Lung microvascular endothelial cell (primary cell): ENCODE results near the gene MTERF4. TPM values are rescaled to one million over a fixed set of nuclear protein-coding genes. Genes with fewer than 3 reads are reported as not detected.
A peak's percentile ranks its signal among the peaks of the same experiment; 100 is the strongest.

Experiments used
- DNase-seq, 2 donors: peaks; one replicate each; pipeline versions ENCODE4 v3.0.0 to v3.0.0-alpha.2; 2010; ENCODE audit warnings: low read depth in 2 of 2
- total RNA-seq: library from RNA; depleted of rRNA; stranded (reverse); fragments of >200 nt; gene quantifications from 2 replicates; pipeline ENCODE4 v1.2.1, GENCODE V29; 2014

Gene MTERF4
- total RNA-seq, 1 donor from 2014 or later: 34.1 TPM

- no peak for DNase-seq
These were observed 31.7 kb downstream of the MTERF4 start for GRCh38 chr2:241070361-241070760.

GRCh38 chr2:241069821-241070281 lies 32.2 kb downstream of the MTERF4 start:
- no peak for DNase-seq

- no peak for DNase-seq
These were observed 32.9 kb downstream of the MTERF4 start for GRCh38 chr2:241068942-241069810.

DNA sequence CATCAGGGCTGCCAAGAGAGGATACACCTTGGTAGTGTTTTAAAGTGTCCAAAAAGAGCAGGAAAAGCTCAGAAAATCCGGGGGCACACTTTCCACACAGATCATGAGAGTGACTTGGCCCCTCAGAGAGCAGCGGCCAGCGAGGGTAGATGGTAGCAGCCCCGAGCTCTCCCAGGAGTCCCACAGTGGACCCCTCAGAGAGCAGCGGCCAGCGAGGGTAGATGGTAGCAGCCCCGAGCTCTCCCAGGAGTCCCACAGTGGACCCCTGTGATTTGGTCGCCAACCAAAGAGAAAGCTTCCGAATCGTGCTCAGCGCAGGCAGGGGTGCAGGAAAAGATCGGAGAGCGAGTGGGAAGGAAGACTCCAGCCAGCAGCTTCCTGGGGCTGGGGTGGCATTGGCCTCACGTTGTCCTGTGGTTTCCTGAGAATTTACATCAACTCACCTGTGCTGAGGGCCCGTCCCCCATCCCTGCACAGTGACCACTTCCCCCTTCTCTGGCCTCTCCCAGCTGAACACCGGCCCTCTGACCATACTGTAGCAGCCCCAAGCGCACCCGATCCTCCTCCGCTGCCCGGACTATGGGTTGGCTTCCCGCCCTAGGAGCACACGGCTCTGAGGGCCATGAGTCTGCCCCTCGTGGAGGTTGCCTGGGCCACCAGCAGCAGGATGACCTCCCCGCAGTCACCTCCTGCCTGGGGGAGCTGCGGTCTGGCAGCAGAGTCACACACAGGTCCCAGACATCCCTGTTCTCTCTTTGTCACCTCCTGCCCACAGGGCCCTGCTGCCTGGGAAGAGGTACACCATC lies 33.7 kb downstream of the MTERF4 start:
- no peak for DNase-seq

DNA sequence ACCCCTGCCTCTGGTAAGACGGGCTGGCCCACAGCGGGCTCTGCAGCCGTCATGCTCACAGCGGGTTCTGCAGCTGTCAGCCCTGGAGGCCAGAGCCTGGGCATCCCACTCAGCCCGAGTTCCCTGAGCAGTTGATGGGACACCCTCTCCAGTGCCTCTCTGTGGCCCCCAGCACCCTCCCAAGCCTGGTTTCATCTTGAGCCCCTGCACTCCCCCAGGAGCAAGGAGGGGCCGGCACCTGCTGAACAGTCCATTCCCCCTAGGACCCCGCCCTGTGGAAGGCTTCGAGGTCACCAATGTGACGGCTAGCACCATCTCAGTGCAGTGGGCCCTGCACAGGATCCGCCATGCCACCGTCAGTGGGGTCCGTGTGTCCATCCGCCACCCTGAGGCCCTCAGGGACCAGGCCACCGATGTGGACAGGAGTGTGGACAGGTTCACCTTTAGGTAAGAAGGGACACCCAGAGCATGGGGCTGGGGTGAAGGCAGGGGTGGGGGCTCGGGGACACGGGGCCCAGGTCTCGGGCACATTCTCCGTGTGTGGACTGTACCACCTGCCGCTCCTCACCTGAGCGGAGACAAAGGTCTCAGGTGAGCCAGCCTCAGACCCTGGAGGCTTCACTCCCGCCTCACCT lies 34.5 kb downstream of the MTERF4 start:
- no peak for DNase-seq

DNA sequence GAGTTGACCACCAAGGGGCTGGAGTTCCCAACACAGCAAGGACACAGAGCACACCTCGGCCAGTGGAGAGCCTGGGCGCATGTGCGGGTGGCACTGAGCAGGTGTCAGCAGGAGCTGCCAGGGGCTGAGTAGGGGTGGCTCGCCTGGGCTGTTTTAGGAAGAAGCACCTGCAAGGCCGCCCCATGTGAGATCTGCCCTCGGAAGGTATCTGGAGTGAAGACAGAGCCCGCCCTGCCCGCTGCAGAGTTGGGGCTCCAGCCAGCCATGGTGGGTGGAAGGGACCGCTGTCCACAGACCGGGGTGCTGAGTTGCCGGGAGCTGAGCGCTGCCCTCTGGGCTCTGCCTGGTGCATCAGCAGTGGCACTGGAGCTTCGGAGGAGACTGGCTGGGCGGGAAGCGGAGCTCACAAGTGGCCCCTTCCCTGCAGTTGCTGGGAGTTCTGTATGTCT lies 35.2 kb downstream of the MTERF4 start:
- no peak for DNase-seq

- no peak for DNase-seq
These were observed 35.8 kb downstream of the MTERF4 start for GRCh38 chr2:241066171-241066892.

GRCh38 chr2:241065355-241065803 lies 36.7 kb downstream of the MTERF4 start:
- no peak for DNase-seq

DNA sequence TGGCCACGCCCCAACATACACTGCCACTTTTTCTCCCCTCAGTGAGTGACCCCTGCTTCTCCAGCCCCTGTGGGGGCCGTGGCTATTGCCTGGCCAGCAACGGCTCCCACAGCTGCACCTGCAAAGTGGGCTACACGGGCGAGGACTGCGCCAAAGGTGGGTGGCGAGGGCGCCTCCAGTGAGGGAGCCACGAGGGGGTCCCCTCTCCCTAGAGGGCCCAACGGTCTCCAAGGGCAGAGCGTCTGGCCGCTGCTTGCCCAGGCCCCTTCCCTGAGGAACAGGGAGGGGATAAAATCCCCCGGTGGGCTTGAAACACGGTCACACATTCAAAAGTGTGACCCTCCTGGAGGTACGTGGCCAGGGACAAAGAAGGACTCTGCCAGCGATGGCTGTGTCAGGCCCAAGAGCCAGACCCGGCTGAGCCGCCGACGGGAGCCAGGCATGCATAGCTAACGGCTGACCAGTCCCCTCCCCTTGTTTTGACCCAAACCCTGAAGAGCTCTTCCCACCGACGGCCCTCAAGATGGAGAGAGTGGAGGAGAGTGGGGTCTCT lies 37.2 kb downstream of the MTERF4 start:
- DNase-seq: no peak

DNA sequence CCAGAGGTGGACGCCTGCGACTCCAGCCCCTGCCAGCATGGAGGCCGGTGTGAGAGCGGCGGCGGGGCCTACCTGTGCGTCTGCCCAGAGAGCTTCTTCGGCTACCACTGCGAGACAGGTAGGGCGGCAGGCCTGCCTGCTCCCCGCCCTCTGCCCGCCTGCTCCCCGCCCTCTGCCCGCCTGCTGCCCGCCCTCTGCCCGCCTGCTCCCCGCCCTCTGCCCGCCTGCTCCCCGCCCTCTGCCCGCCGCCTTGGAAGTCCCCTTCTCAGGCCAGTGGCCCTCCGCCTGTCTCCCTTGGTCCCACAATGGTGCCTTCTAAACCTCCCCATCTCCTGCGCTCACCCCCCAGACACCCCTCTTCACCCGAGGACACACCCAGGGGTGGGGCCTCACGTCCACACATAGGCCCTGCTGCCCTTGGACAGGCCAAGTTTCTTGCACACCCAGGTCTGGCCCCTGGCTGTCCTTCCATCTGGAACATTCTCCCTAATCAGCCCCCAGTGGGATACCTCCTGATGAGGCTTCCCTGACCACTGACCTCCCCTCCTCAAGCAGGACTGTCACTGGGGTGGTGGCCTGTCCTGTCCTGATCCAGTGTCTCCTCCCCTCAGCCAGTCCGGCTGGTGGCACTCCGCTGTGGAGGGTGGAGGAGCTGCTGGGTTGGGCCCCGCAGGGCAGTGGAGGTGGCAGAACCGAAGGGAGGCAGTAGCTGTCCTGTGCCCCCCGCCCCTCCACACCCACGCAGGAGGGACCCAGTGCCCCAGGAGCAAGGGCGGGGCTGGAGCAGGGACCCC lies 37.9 kb downstream of the MTERF4 start:
- DNase-seq: peak in 1 of 2 donors; percentile 16

DNA sequence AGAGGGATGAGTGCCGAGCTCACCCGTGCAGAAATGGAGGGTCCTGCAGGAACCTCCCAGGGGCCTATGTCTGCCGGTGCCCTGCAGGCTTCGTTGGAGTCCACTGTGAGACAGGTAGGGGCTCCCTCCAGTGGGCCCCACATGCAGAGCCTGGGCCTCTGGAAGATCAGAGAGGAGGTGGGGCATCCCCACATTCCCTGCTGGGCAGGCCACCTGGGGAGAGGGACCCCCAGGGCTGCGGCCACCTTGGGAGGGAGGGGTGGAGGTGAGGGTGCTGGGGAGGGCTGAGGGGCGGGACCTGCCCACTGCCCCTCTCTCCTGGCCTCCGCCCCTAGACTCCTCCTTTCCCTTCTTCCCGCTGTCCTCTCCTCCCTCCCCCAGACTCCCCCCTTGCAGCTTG lies 38.5 kb downstream of the MTERF4 start:
- peak in 1 of 2 donors; percentile 16 for DNase-seq

- no peak for DNase-seq
These were observed 39.0 kb downstream of the MTERF4 start for GRCh38 chr2:241063093-241063551.

DNA sequence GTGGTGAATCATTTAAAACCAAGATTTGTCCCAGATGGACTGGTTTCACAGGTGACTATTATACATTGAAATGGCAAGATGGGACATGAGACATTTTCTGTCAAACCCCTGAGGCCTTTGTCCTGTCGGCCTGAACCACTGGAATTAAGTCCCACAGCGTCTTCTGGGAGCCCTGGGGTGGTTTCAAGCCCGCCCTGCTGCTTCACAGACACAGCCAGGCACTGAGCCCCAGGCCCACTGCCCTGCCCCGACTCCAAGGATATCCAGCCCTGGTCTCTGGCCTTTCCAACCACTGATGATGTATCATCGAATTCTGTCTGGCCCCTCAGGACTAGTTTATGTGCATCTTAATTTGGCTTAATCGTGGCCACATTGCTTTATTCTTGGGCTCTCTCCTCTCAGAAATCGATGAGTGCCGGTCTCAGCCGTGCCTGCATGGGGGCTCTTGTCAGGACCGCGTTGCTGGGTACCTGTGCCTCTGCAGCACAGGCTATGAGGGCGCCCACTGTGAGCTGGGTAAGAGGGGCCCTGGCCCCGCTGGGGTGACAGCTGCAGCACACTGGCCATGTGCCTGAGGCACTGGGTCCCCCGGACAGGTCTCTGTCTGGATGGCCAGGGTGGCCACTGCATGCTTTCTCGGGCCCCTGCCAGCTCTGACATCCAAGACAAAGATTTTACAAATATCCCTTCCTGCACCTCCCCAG lies 39.5 kb downstream of the MTERF4 start:
- DNase-seq: no peak

DNA sequence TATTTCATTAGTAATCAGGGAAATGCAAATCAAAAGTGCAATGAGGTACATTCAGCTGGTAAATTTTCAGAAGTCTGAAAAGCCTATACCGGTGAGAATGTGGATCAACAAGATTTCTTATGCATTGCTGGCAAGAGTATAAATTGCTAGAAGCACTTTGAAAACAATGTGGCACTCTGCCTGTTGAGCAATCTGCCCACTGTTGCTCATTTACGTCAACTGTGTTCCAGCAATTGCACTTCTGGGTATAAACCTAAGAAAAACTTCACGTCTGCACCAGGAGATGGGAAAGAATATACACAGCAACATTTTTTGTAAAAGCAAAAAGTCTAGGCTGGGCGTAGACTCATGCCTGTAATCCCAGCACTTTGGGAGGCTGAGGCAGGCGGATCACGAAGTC lies 40.8 kb downstream of the MTERF4 start:
- DNase-seq: no peak

GRCh38 chr2:241053576-241054251 lies 48.4 kb downstream of the MTERF4 start:
- DNase-seq: no peak

DNA sequence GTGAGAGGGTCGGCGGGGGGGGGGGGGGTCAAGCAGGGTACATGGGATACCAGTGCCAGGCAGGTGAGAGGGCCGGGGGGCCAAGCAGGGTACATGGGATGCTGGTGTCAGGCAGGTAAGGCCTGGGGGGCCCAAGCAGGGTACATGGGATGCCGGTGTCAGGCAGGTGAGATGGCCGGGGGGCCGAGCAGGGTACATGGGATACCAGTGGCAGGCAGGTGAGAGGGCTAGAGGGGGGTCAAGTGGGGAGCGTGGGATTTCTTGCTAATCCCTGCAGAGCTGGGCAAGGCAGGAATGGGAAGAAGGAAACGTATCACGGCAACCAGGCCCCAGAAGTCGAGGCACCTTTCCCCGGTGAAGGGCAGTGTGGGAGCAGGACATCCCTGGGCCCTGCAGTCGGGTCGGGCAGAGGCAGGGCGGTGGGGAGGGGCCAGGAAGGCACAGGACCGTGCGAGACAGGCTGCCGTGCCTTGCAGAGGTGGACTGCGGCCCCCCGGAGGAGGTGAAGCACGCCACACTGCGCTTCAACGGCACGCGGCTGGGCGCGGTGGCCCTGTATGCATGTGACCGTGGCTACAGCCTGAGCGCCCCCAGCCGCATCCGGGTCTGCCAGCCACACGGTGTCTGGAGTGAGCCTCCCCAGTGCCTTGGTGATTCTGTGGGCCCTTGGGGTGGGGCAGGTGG lies 49.3 kb downstream of the MTERF4 start:
- DNase-seq: no peak

DNA sequence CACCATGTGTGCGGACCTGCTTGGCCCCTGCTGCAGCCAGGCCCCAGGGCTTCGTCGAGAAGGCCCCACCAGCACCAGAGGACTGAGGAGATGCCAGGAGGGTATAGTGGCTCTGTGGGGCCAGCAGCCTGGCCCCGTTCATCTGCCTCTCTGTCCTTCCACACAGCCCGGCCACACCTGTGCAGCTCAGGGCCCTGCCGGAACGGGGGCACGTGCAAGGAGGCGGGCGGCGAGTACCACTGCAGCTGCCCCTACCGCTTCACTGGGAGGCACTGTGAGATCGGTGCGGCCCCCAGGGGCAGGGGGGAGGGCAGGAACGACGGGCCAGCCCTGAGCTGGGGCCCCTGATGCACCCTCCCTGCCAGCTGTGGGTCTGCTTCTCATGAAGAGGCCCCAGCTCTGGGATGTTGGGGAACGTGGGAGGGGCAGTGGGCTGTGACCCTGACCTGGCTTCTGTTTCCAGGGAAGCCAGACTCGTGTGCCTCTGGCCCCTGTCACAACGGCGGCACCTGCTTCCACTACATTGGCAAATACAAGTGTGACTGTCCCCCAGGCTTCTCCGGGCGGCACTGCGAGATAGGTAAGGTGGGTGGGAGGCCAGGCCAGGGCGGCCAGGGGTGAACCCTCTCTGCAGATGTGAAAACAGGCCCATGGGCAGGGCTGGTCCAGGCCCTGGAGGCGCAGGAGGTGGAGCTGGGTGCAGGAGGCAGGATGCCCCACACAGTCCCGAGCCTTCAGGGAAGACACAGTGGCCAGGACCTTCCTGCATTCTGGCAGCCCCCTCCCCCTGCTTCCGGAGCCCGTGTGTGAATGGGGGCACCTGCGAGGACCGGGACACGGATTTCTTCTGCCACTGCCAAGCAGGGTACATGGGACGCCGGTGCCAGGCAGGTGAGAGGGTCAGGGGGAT lies 50.3 kb downstream of the MTERF4 start:
- DNase-seq: no peak
